ENCODE results near the gene HOXC13.

HOXC13 gene

DNA sequence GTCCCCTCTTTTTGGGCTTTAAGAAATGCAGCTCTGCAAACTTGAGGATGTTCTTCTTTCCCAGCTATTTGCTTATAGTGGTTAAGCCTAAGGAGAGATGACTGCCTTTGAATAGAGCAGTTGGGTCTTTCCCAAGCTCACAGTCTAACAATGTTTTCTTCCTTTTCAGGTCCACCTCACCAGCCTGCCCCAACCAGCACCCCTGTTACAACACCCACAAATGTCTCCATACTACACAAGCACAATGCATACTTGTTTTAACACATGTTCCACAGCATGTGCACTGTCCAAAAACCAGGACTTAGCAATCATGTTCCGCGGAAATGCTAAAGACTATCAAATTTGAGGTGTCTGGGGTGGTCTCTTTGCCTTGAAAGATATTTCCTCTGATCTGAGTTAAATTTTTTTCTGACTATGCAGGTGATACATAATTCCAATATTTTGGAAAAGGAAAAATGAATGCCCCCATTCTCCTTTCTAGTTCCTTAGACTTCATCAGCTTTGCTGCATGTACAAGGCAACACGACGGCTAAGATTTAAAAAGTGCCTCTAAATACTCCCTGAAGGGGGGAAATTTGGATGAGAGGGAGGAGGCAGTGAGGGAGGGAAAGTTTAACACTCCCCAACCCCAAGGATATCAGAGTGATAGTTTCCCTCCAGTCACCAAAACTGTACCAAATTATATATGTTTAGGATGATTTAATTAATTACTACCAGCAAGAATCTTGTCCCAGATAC lies 6.6 kb upstream of the HOXC13 start:
- TF ChIP-seq, protein P1, sequence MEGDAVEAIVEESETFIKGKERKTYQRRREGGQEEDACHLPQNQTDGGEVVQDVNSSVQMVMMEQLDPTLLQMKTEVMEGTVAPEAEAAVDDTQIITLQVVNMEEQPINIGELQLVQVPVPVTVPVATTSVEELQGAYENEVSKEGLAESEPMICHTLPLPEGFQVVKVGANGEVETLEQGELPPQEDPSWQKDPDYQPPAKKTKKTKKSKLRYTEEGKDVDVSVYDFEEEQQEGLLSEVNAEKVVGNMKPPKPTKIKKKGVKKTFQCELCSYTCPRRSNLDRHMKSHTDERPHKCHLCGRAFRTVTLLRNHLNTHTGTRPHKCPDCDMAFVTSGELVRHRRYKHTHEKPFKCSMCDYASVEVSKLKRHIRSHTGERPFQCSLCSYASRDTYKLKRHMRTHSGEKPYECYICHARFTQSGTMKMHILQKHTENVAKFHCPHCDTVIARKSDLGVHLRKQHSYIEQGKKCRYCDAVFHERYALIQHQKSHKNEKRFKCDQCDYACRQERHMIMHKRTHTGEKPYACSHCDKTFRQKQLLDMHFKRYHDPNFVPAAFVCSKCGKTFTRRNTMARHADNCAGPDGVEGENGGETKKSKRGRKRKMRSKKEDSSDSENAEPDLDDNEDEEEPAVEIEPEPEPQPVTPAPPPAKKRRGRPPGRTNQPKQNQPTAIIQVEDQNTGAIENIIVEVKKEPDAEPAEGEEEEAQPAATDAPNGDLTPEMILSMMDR (IDR thresholded peaks at IDR 0.05; ENCODE audit: insufficient read depth, low read depth, low read length, missing control alignments): no peak
- no peak for DNase-seq (ENCODE audit: low read depth)
- no peak overlapping the region for H3K4me3 ChIP-seq (ENCODE audit: low read depth, low read length)

DNA sequence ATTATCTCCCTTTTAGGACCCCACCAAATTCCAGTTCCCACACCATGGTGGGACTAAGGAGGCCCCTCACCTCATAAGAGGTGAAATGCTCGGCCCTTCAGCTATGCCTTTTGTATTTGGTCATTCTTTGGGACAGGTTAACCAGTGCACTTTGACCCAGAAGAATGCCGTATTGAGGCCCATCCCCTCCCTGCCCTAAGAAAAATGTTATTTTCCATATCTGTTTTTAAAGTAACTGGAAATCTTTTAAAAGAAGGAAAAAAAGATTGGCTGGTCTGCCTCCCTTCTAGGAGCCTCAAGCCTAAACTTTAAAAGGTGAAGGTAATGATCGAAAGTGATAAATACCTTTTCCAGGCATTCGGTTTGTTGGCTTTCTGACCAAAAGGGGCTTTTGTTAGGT lies 5.7 kb upstream of the HOXC13 start:
- no peak overlapping the region for H3K4me3 ChIP-seq (ENCODE audit: low read depth, low read length)
- no peak for DNase-seq (ENCODE audit: low read depth)
- TF ChIP-seq, protein P1 (IDR thresholded peaks at IDR 0.05; ENCODE audit: insufficient read depth, low read depth, low read length, missing control alignments): no peak

DNA sequence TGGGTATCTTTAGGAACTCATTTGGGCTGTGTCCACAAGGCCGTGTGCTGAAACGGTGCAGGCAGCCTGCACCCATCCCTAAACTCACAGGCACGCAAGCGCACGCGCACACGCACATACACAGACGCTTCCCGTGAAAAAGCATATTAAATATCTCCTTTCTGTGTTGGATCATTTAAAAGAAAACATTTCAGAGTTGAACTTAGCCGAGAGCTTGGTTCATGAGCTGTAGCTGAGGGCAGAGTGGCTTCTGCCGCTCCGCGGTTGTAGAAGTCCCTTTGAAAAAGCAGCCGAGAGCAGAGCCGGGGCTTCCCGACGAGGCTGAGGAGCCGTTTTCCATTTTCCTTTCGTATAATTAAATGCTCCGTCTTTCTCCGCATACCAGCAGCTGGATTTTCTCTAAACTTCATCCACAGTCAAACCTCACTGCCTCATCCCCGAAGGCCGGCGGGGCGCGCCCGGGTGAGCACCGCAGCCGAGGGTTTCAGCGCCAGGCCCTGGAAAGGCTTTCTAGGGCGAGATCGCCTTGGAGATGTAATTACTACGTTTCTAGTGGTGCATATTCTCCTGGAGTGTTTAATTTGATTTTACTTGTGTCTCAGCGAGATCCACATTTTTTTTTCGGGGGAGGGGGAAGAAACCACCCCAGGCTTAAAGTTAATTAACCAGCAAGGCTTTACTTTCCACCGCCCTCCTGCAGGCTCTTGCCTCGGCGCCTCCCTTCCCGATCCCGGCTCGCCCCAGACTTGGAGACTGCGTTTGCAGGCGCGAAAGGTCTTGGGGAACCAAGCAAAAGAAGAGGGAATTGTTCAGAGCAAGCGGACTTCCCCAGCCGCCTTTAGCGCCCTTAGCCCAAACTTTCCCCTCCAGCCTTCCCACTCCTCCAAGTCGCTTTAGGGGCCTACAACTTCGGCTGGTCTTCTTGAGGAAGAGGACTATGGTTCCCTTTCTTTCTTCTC lies 3.0 kb upstream of the HOXC13 start:
- DNase-seq (ENCODE audit: low read depth): no peak
- TF ChIP-seq, protein P1 (IDR thresholded peaks at IDR 0.05; ENCODE audit: insufficient read depth, low read depth, low read length, missing control alignments): no peak
- H3K4me3 ChIP-seq (ENCODE audit: low read depth, low read length): no peak overlapping the region

DNA sequence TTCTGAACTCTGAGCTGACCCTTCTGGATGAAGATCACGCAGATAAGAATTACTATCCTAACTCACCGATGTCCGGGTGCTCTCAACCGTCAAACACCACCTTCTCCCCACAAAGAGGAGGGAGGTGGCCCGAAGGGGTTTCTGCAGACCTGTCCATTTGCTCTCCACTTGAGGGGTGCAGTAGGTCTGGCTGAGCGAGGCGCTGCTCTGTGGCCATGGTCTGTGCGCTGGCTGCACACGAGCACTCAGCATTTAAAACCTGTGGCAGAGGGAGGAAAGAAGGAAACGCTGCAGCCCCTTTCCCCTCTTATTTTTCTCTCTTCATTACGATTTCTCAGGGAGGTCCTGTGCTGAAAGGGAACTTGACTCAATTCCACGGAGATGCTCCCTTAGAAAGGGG lies 1.5 kb upstream of the HOXC13 start:
- DNase-seq (ENCODE audit: low read depth): no peak
- no peak overlapping the region for H3K4me3 ChIP-seq (ENCODE audit: low read depth, low read length)
- TF ChIP-seq, protein P1 (IDR thresholded peaks at IDR 0.05; ENCODE audit: insufficient read depth, low read depth, low read length, missing control alignments): no peak

DNA sequence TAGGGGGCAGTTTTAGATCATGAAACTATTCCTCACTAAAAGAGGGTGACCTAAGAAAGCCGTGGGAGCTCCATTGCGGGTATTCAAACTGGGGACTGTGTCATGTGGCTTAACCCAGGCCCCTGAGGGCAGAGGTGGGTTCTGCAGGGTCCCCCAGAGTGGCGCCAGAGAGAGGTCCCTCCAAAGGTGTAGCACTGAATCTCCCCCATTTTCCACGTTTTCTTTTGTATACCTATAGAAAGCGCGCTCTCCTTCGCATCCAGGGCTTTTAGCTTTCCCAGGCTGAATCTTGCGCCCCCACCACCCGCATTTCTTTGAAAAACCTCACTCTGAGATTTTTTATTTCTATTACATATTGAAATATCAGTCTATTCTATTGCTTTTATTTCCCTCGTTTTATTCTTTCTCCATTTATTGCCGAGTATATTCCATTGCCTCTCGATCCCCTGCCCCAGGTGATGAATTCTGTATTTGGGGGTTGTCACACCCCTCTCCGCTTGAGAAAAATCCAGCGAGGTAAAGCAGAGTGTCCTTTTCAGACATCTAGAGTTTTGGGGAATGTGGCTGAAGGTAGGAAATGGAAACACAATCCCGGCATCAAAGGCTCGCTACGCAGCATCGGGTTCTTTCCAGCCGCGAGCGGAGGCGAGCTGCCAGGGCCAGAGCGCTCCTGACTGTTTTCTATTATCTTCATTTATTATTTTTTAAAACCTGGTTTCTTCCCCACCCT lies 870 bp upstream of the HOXC13 start:
- no peak for DNase-seq (ENCODE audit: low read depth)
- TF ChIP-seq, protein P1 (IDR thresholded peaks at IDR 0.05; ENCODE audit: insufficient read depth, low read depth, low read length, missing control alignments): no peak
- no peak overlapping the region for H3K4me3 ChIP-seq (ENCODE audit: low read depth, low read length)

DNA sequence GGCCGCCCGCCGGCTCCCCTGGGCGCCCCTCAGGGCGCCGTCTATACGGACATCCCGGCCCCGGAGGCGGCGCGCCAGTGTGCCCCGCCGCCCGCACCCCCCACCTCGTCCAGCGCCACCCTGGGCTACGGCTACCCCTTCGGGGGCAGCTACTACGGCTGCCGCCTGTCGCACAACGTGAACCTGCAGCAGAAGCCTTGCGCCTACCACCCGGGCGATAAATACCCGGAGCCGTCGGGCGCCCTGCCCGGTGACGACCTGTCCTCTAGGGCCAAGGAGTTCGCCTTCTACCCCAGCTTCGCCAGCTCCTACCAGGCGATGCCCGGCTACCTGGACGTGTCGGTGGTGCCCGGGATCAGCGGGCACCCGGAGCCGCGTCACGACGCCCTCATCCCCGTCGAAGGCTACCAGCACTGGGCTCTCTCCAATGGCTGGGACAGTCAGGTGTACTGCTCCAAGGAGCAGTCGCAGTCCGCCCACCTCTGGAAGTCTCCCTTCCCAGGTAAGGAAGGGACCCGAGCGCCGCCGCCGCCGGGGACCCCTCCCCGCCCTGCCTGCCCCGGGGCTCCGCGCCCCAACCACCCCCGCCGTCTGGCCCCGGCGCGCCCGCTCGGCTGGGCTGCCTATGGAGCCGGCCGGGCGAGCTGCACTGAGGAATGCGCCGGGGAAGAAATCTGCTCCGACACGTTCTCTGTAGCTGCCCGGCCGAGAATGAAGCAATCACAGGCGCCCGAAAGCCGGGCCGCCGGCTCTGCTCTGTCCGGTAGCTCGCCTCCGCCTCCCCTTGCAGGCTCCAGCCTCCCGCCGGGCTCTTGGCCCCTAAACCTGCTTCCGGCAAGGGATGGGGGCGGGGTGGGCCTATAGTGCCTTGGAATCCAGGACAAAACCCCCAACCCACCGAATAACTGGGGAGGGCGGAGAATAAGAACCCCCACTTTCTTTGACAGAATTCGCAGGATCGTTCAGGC lies 794 bp downstream of the HOXC13 start:
- DNase-seq (ENCODE audit: low read depth): no peak
- TF ChIP-seq, protein P1 (IDR thresholded peaks at IDR 0.05; ENCODE audit: insufficient read depth, low read depth, low read length, missing control alignments): no peak
- H3K4me3 ChIP-seq (ENCODE audit: low read depth, low read length): no peak overlapping the region
